Activated T-helper 1 cell treated with Interleukin-2 at 50 U/mL for 16 hours (primary cell): ENCODE measurements around the gene CNOT6.
A peak's percentile ranks its signal among the peaks of the same experiment; 100 is the strongest.
"Not testable (repeated sequence)": the region's sequence is repeated elsewhere in the genome, so short reads cannot be mapped to it uniquely, and the experiment has no call there.

Experiments
- DNase-seq: peaks from one replicate; pipeline ENCODE4 v3.0.0-alpha.2; 2020; ENCODE audit warnings: low read depth

The CNOT6 gene

DNA sequence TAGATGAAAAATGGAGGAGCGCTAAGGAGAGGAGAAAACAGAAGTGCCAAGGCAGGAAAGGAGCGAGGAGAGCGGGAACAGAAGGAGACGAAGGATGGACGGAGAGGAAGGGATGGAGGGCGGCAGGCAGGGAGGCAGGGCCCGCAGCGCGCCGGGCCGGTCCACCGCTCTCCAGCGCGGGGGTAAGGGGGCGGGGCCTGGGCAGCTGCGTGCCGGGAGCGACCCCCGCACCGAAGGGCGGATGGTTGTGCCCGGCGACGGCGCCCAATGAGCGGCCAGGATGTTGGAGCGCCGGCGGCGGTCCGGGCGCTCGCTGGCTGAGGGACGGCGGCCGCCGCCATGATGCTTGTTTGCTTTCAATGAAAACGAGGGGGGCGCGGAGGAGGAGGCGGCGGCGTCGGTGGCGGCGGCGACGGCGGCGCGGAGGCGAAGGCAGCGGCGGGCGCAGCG is at the start of gene CNOT6:
TSS of gene CNOT6 (plus strand) at position 320 of the 450 bp plus-strand sequence. CDS start 34,898 bp downstream, outside the sequence.
- DNase-seq = peak; percentile 94

DNA sequence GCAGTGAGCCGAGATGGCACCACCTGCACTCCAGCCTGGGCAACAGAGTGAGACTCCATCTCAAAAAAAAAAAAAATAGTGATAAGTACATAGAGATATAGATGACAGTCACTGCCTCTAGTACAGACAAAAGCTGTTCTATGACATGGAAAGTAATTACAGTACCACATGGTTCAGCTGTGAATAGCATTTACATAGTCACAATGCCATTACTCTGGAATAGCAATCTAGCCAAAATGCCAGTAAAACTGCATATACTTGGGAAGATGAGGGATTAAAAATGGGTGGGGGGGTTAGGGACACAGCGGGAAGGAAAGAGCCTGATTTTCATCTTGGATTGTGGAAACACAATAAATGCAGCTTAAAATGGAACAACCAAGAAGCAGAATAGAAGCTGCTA is 39.4 kb upstream of the CNOT6 start:
- no peak for DNase-seq

- DNase-seq = no peak
Observed at GRCh38 chr5:180455872-180456271, 38.3 kb upstream of the CNOT6 start.

DNA sequence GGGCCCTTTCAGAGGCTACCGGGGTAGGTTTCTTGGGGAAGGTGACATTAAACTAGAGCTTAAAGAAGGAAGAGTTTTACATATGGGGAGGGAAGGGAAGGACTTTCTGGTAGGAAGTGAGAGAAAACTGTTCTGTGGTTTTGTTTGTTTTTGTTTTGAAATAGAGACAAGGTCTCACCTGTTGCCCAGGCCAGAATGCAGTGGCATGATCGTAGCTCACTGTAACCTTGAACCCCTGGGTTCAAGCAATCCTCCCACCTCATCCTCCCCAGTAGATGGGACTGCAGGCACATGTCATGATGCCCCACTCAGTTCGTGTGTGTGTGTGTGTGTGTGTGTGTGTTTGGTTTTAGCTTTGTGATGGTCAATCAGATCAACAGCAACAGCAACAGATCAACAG is 37.4 kb upstream of the CNOT6 start:
- DNase-seq = no peak

GRCh38 chr5:180458852-180459673 is 35.1 kb upstream of the CNOT6 start:
- DNase-seq = not testable (repeated sequence)

- not testable (repeated sequence) for DNase-seq
Observed at GRCh38 chr5:180459674-180460142, 34.5 kb upstream of the CNOT6 start.

- no peak for DNase-seq
Observed at GRCh38 chr5:180460834-180461233, 33.3 kb upstream of the CNOT6 start.

DNA sequence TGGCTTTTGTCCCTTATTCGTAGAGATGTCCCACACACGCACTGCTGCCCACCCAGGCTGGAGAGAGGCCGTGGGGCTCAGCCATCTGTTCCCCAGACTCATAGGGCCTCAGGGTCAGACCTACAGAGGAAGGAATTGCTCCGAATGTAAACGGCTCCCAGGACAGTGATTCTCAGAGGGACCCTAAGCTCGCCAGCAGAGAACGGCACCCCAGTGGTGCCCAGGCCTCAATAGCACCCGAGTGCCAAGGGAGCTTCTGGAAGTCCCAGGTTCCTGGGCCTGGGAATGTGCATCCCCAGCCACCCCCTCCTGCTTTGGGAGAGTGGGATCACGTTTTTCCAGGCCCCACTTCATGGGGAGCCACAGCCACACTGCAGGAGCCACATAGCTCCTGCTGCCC is 32.9 kb upstream of the CNOT6 start:
- DNase-seq = no peak

DNA sequence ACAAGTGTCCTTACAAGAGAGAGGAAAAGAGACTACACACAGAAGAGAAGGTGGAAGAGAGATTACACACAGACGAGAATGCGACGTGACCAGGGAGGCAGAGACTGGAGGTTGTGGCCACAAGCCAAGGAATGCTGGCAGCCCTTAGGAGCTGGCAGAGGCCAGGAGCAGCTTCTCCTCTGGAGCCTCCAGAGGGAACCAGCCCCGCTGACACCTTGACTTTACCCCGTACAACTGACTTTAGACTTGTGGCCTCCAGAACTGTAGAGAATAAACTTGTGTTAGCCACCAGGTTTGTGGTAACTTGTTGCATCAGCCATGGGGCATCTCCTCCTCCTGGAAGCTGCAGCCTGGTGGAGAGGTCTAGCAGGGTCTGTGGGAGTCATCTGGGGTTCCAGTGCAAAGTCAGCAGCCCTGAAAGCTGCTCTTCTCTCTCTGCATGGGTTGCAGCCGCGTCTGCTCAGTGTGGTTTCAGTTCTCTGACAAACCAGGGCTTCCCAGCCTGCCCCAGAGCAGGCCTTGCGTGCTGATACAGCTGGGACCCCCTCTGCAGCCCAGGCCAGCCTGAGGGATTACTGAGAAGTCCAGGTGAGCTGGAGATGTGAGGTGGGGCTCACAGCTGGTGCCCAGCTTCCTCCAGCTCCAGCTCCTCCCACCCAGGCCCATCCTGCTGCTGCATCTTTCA is 30.8 kb upstream of the CNOT6 start:
- DNase-seq = no peak

DNA sequence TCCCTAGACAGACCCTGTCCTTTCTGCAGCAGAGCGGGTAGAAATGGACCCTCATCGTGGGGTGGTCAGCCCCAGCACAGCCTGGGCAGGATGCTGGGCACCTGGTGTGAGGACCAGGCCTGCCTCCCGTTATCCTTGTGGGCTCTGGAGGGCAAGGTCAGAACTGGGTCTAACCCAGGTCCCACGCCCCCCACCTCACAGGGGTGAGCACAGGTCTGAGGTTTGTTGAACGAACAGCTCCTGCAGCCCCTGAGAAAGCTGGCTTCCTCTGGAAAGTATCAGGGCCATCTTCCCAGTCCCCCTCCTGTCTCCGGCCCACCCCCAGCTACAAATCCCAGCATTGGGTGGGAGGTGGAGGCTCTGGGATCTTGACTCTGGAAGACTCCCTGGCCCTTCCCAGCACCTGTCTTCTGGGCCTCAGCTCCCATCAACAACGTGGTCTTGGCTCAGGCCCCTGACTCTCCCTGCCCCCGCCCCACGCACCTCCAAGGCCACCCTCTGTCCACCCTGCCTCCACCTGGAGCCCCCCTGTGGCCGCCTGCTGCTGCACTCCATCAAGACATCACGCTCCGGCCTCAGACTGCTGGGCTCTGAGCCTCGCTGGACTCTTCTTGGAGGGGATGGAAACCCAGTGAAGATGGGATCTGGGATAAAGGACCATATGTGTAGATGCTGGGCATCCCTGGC is 30.1 kb upstream of the CNOT6 start:
- no peak for DNase-seq

DNA sequence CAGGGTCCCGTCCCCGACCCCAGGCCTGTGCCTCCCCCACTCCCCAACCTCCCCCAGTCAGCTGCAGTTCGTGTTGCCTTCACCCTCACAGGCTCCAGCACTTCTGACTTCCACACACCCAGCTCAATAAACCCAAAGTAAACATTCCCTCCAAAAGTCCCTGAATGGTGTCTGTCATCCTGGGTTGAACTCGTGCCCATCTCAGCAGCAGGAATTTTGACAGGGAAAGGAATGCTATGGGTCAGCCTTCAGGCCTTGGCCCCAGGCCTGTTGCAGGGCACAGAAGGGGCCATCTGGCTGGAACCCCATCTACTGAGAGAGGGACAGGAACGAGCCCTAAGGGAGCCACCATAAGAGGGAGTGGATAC is 29.6 kb upstream of the CNOT6 start:
- DNase-seq = no peak

DNA sequence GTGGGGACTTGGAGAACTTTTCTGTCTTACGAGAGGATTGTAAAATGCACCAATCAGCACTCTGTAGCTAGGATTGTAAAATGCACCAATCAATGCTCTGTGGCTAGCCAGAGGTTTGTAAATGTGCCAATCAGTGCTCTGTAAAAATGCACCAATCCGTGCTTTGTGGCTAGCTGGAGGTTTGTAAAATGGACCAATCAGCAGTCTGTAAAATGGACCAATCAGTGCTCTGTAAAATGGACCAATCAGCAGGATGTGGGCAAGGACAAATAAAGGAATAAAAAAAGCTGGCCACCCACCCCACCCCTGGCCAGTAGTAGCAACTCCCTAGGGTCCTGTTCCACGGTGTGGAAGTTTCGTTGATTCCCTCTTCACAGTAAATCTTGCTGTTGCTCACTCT is 29.1 kb upstream of the CNOT6 start:
- not testable (repeated sequence) for DNase-seq

GRCh38 chr5:180466316-180466715 is 27.9 kb upstream of the CNOT6 start:
- no peak for DNase-seq

GRCh38 chr5:180467028-180467975 is 26.9 kb upstream of the CNOT6 start:
- no peak for DNase-seq

- no peak for DNase-seq
Observed at GRCh38 chr5:180467989-180468731, 26.0 kb upstream of the CNOT6 start.

DNA sequence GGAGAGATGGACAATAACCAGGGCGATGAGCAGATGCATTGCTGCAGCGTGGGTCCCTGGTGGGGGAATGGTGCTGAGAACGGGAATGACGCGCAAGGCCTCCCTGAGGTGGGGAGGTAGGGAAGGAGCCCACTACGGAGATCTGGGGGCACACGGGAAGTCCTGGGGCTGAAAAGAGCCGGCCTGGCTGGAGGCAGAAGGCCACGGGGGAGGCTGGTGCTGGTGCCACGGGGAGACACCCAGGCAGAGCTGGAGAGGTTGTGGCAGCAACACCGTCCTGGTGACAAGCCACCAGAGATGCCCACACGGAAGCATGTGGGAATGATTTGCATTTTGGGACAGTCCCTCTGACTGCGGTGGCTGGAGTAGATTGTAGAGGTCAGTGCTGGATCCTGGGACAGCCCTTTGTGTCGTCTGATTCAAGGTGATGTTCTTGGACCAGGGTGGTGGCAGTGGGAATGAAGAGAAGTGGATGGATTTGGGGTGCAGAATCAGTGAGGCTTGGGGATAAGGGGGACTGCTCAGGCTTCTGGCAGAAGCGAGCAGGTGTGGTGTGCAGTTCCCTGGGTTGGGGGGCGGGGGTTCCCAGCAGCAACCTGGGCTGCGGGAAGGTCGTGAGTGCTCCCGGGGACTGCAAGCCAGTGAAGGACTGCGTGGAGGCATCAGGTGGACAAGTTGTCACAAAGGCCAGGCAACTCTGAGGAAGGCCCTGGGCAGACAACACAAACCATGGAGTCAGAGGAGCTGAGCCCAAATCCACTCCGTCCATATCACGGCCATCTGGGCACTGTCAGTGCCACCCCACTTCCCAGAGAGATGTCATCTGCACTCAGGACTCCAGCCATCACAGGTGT is 25.2 kb upstream of the CNOT6 start:
- DNase-seq = no peak

- no peak for DNase-seq
Observed at GRCh38 chr5:180469586-180469865, 24.7 kb upstream of the CNOT6 start.

DNA sequence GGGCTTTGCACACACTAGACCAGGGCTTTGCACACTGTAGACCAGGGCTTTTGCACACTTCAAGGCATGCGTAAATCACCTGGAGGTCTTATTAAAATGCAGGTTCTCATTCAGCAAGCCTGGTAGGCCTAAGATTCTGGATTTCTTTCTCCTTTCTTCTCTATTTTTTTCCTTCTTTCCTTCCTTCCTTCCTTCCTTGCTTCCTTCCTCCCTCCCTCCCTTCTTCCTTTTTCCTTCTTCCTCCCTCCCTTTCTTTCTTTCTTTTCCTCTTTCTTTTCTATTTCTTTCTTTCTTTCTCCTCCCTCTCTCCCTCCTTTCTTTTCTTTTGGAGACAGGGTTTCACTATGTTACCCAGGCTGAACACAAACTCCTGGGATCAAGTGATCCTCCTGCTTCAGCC is 24.3 kb upstream of the CNOT6 start:
- DNase-seq = no peak

- DNase-seq = no peak
Observed at GRCh38 chr5:180470361-180470760, 23.8 kb upstream of the CNOT6 start.

- no peak for DNase-seq
Observed at GRCh38 chr5:180470966-180471582, 23.1 kb upstream of the CNOT6 start.
